GM19043 (cell line): ENCODE measurements around the gene RPAIN.

Experiments used
- ATAC-seq: cut with Tn5 transposase; IDR thresholded peaks from one replicate; pipeline ENCODE4 v1.9.1; 2021; ENCODE audit warnings: low read depth; ENCODE audit not compliant: unreplicated experiment

RPAIN gene

DNA sequence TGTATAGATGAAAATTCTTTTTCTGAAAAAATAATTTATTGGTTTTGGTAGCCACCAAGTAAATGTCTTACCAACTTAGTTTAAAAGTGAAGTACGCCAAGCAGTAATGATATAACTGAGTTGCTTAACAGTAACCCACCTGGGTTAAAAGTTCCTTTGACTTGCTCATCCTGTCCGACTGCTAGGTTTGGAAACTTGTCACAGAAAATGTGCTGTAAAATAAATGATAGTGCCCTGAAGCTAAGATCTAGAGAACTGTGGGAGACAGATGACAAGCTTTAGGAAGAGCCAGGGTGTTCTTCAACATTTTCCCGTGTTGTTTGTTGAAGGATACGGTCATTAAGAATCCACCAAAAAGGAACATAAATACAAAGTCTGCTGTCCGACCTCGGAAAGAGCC lies 61.0 kb downstream of the RPAIN start:
- no peak for ATAC-seq

DNA sequence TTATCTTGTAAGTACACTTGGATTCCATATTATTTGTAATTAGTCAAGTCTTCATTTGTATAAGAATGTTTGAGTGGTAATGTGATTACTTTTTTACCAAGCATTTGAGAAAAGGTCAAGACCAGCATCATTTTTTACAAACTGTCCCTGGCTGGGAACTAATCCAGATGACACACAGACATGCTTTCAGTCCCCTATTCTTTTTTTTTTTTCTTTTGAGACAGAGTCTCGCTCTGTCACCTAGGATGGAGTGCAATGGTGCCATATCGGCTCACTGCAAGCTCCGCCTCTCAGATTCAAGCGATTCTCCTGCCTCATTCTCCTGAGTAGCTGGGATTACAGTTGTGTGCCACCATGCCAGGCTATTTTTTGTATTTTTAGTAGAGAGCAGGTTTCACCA lies 61.5 kb downstream of the RPAIN start:
- ATAC-seq: no peak
